GM12872 (cell line): ENCODE measurements around the gene KRT80.

Experiments used
- CTCF ChIP-seq: IDR thresholded peaks from 3 replicates; pipeline ENCODE4 v1.5.1; 2011; ENCODE audit warnings: low read depth, mild to moderate bottlenecking, low read length, moderate library complexity; ENCODE audit not compliant: insufficient read depth

KRT80 gene

DNA sequence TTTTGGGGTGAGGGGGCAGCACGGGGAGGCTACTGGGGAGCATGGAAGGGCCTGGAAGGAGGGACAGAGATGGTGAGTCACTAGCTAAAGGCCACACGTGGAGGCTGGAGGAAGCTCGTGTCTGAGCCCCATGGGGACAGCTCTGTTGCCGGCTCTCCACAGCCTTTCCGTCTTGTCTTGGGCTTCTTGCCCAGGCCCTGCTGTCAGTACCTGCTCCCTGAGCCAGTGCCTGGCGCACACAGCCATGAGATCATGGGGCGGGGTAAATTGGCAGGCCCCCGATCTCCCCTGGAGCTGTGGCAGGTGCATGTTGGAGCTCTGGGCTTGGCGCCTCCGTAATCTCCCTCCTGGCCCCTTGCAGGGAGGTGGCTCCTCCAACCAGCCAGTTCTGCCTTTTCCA lies 16.1 kb upstream of the KRT80 start:
- no peak for TF ChIP-seq CTCF

DNA sequence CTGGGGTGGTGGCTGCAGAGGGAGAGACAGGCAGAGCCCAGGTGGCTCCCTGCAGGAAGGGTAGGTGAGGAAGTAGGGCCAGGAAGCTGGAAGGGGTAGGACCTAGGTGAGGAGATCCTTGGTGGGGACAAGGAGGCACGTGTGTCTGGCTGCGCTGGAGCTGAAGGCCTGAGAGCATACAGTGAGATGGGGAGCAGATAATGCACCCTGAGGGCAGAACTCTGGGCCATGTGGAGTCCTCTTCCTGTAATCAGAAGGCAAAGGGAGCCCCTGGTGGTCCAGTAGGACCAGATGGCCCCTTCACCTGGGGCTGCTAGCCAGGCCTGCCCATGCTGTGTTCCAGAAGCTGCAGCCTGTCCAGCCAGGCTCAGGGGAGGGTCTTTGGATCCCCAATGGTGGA lies 15.3 kb upstream of the KRT80 start:
- no peak for TF ChIP-seq CTCF

GRCh38 chr12:52206304-52207040 lies 14.7 kb upstream of the KRT80 start:
- TF ChIP-seq CTCF, result no peak

DNA sequence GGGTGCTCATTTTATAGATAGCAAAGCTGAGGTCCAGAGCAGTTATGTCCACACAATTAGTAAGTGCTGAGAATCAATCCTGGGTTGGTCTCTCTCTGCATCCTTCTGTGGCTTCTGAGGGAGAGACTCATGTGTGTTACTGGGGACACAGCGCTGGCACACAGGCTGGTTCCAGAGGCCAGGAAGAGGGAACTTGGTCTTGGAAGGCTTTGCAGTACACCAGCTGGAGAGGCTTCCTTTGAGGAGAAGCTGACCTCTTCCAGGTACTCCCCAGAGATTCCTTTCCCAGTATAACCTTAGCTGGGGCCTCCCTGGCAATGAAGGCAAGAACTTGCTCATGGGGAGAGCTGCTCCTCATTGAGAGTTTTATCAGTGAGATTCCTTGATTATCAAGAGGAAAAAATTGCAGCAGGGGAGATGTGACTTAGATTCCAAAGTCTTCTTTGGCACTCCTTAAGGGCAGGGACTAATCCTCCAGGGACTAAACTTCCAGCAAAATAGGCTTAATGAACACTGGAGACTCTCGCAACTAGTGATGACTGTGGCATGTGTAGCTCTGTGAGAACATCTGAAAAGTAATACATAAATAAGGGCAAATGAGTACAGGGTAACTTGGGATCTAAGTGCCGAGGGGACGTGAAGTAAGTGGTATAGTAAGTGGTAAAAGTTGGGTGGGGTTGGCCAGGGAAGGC lies 13.9 kb upstream of the KRT80 start:
- no peak for TF ChIP-seq CTCF

DNA sequence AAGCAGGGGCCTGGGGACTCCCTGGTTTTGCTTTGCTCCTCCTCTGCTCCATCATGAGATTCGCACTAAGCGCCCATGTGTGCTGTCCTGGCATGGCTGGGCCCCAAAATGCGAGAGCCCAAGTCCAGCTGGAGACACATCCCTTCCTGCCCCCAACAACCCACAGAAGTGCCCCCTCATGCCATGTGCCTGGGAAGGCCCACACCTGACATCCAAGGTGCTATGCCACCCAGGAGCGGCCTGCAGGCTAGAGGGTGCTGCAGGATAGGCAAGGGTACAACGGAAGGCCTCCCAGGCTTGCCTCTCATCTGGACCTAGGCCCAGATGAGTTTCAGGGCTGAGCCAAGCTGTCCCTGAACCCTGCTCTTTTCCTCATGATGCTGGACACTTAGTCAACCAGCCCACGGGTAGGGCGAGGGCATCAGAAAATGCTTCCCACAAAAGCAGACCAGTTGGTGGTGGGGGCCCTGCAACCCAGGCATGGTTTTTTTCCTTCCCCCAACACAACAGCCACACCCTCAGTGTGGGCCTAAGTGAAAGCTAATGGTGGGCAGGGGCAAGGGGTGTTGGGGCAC lies 13.2 kb upstream of the KRT80 start:
- no peak for TF ChIP-seq CTCF

DNA sequence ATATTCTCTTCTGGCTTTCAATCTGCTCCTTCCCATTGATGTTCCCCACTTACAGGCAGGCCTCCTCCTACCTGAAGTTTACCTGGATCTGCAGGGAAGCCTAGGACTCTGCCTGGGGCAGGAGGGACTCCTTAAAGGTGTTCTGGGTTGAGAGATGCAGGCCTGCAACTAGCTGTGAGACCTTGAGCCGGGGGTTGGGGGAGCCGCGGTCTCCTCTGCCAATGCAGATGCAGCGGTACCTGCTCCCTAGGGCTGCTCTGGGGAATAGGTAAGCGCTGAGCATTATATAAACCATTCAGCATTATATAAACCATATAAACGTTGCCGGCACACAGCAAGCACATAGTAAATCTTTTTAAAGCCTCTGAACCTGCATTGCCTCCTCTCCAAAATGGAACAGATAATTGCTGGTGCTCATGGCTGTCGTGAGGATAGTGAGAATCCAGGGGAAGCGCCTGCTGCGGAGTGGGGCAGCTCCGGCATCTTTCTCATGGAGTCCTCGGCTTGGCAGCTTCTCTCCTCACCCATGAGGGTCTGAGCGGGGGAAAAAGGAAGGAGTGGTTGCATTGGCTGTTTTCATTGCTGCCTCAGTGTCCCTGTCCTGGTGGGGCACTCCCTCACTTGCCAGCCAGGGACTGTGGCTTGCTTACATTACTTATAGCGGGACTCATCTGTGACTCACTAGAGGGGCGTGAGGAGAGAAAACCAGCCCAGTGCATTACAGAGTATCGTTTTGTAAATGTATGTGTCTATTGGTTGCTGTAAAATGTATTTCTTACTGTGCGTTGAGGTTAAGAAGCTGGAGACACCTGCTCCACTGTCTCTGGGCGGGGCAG lies 12.5 kb upstream of the KRT80 start:
- TF ChIP-seq CTCF, result no peak

DNA sequence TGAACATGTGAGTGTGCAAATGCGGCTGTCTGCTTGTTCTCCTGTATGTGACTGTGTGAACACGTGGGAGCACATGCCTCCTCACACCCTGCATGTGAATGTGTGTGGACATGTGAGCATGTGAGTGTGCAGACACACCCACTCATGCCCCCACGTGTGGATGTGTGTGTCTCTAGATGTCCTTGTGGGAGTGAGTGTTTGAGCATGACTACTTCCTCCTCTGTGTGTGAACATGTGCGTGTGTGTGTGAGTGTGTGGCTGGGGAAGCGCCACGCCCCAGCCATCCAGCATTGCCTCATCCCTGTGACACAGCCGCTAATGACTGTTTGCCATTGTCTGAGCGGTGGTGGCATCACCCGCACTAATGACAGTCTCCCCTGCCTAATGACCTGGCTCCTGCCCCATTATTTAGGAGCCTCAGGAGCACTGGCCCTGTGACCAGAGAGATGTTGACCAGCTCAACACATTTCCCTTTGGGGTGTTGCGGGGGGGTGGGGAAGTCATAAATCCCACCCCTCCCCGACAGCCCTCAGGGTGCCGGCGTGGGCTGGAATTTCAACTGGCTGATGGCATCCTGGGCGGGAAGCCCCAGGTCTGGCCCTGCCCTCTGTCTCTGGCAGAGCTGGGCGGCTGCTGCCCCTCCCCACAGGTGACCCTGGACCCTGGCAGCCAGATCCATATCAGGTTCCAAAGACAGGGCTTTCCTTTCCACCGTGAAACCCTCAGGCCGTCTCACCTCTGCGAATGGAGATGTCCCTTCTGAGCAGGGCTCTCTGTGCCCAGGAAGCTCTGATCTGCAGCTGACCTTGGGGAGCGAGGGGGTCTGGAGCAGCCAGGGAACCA lies 11.5 kb upstream of the KRT80 start:
- TF ChIP-seq CTCF, result no peak
